Stimulated activated CD8-positive, alpha-beta memory T cell treated with anti-CD3 and anti-CD28 coated beads, Interleukin-12 subunit alpha, Interleukin-12 subunit beta, amount 100 ng/mL, for 4 hours (primary cell): Measurements from ENCODE around the gene SRGAP3.
A peak's percentile ranks its signal among the peaks of the same experiment; 100 is the strongest.
"Not testable (repeated sequence)": the region's sequence is repeated elsewhere in the genome, so short reads cannot be mapped to it uniquely, and the experiment has no call there.

Experiments used
- DNase-seq: peaks from one replicate; pipeline ENCODE4 v3.0.0-alpha.2; 2020; ENCODE audit warnings: low read depth

SRGAP3 gene

GRCh38 chr3:9249273-9250192, at the start of gene SRGAP3:
Gene SRGAP3 (minus strand): TSS chr3:9249646. CDS start chr3:9248951, 695 bp downstream.
- peak; percentile 37 for DNase-seq

- no peak for DNase-seq
Observed at GRCh38 chr3:9298236-9298635, 48.8 kb upstream of the SRGAP3 start.

- DNase-seq: no peak
Observed at GRCh38 chr3:9296241-9296640, 46.8 kb upstream of the SRGAP3 start.

- DNase-seq: no peak
Observed at GRCh38 chr3:9295007-9295406, 45.6 kb upstream of the SRGAP3 start.

- DNase-seq: not testable (repeated sequence)
Observed at GRCh38 chr3:9293953-9294352, 44.5 kb upstream of the SRGAP3 start.

GRCh38 chr3:9293076-9293475, 43.6 kb upstream of the SRGAP3 start:
- no peak for DNase-seq

GRCh38 chr3:9292516-9292915, 43.1 kb upstream of the SRGAP3 start:
- no peak for DNase-seq

- DNase-seq: no peak
Observed at GRCh38 chr3:9291821-9292410, 42.5 kb upstream of the SRGAP3 start.

GRCh38 chr3:9290566-9290965, 41.1 kb upstream of the SRGAP3 start:
- no peak for DNase-seq

GRCh38 chr3:9281533-9281932, 32.1 kb upstream of the SRGAP3 start:
- DNase-seq: not testable (repeated sequence)

- DNase-seq: no peak
Observed at GRCh38 chr3:9280451-9281219, 31.2 kb upstream of the SRGAP3 start.

- DNase-seq: no peak
Observed at GRCh38 chr3:9279966-9280365, 30.5 kb upstream of the SRGAP3 start.

- DNase-seq: no peak
Observed at GRCh38 chr3:9278498-9278897, 29.1 kb upstream of the SRGAP3 start.

GRCh38 chr3:9278085-9278484, 28.6 kb upstream of the SRGAP3 start:
- no peak for DNase-seq

GRCh38 chr3:9276761-9277370, 27.4 kb upstream of the SRGAP3 start:
- DNase-seq: no peak

- DNase-seq: no peak
Observed at GRCh38 chr3:9271903-9272302, 22.5 kb upstream of the SRGAP3 start.

- no peak for DNase-seq
Observed at GRCh38 chr3:9270704-9271103, 21.3 kb upstream of the SRGAP3 start.

GRCh38 chr3:9266716-9267115, 17.3 kb upstream of the SRGAP3 start:
- no peak for DNase-seq

GRCh38 chr3:9260305-9260704, 10.9 kb upstream of the SRGAP3 start:
- DNase-seq: no peak

GRCh38 chr3:9257092-9257491, 7.6 kb upstream of the SRGAP3 start:
- no peak for DNase-seq

GRCh38 chr3:9255976-9256375, 6.5 kb upstream of the SRGAP3 start:
- DNase-seq: no peak

GRCh38 chr3:9254764-9255163, 5.3 kb upstream of the SRGAP3 start:
- no peak for DNase-seq
